Measurements from ENCODE around the gene PTPRN2.

- TF ChIP-seq YY1 (IDR thresholded peaks at IDR 0.05; ENCODE audit: borderline replicate concordance in 1 of 3, control insufficient read depth in 1 of 3, extremely low read depth in 1 of 3, insufficient read depth in 3 of 3, insufficient read length in 1 of 3, insufficient replicate concordance in 2 of 3, low read depth in 1 of 3, low read length in 2 of 3) (no peak), ZBTB11 (CRISPR knock-in tag; IDR thresholded peaks at IDR 0.05) (no peak), GATAD2B (IDR thresholded peaks at IDR 0.05; ENCODE audit: borderline replicate concordance) (no peak), POLR2A (conservative IDR thresholded peaks at IDR 0.05) (no peak), HDAC2 (IDR thresholded peaks at IDR 0.05) (no peak), FOXM1 (IDR thresholded peaks at IDR 0.05; ENCODE audit: low read depth) (no peak), FOXM1 (CRISPR knock-in tag; IDR thresholded peaks at IDR 0.05; ENCODE audit: low read depth) (no peak), HNRNPLL (IDR thresholded peaks at IDR 0.05; ENCODE audit: low read depth, low read length, poor library complexity, severe bottlenecking) (no peak), SMAD3 (CRISPR knock-in tag; conservative IDR thresholded peaks at IDR 0.05) (no peak), MAFF (IDR thresholded peaks at IDR 0.05; ENCODE audit: low read length) (no peak), NONO (IDR thresholded peaks at IDR 0.05; ENCODE audit: low read depth in 2 of 2, low read length in 1 of 2) (no peak), PCBP2 (IDR thresholded peaks at IDR 0.05; ENCODE audit: low read depth, low read length, poor library complexity, severe bottlenecking) (no peak)
- TF ChIP-seq, protein P1, sequence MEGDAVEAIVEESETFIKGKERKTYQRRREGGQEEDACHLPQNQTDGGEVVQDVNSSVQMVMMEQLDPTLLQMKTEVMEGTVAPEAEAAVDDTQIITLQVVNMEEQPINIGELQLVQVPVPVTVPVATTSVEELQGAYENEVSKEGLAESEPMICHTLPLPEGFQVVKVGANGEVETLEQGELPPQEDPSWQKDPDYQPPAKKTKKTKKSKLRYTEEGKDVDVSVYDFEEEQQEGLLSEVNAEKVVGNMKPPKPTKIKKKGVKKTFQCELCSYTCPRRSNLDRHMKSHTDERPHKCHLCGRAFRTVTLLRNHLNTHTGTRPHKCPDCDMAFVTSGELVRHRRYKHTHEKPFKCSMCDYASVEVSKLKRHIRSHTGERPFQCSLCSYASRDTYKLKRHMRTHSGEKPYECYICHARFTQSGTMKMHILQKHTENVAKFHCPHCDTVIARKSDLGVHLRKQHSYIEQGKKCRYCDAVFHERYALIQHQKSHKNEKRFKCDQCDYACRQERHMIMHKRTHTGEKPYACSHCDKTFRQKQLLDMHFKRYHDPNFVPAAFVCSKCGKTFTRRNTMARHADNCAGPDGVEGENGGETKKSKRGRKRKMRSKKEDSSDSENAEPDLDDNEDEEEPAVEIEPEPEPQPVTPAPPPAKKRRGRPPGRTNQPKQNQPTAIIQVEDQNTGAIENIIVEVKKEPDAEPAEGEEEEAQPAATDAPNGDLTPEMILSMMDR (IDR thresholded peaks at IDR 0.05 in 2 of 3, conservative IDR thresholded peaks at IDR 0.05 in 1 of 3; ENCODE audit: insufficient read depth in 2 of 3, low read depth in 1 of 3, low read length in 3 of 3) = no peak
- TF ChIP-seq, protein P2, sequence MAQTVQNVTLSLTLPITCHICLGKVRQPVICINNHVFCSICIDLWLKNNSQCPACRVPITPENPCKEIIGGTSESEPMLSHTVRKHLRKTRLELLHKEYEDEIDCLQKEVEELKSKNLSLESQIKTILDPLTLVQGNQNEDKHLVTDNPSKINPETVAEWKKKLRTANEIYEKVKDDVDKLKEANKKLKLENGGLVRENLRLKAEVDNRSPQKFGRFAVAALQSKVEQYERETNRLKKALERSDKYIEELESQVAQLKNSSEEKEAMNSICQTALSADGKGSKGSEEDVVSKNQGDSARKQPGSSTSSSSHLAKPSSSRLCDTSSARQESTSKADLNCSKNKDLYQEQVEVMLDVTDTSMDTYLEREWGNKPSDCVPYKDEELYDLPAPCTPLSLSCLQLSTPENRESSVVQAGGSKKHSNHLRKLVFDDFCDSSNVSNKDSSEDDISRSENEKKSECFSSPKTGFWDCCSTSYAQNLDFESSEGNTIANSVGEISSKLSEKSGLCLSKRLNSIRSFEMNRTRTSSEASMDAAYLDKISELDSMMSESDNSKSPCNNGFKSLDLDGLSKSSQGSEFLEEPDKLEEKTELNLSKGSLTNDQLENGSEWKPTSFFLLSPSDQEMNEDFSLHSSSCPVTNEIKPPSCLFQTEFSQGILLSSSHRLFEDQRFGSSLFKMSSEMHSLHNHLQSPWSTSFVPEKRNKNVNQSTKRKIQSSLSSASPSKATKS (CRISPR knock-in tag; IDR thresholded peaks at IDR 0.05) = no peak
- TF ChIP-seq, protein P3, sequence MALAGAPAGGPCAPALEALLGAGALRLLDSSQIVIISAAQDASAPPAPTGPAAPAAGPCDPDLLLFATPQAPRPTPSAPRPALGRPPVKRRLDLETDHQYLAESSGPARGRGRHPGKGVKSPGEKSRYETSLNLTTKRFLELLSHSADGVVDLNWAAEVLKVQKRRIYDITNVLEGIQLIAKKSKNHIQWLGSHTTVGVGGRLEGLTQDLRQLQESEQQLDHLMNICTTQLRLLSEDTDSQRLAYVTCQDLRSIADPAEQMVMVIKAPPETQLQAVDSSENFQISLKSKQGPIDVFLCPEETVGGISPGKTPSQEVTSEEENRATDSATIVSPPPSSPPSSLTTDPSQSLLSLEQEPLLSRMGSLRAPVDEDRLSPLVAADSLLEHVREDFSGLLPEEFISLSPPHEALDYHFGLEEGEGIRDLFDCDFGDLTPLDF (CRISPR knock-in tag; IDR thresholded peaks at IDR 0.05) = no peak
These were observed 775.7 kb downstream of the PTPRN2 start for GRCh38 chr7:157811946-157812345.
